Loucy (cell line): Measurements from ENCODE around the gene TMIGD1.

Experiments
- CTCF ChIP-seq: fragments of 200-600 bp; sonication (generic); conservative IDR thresholded peaks from 2 replicates; pipeline ENCODE4 v1.5.1; 2014; ENCODE audit warnings: mild to moderate bottlenecking, antibody characterized with exemption, low read length
- EZH2phosphoT487 ChIP-seq: fragments of 200-600 bp; IDR thresholded peaks from 2 replicates; pipeline ENCODE4 v1.6.1; 2018; ENCODE audit warnings: antibody characterized with exemption, mild to moderate bottlenecking, moderate library complexity, borderline replicate concordance

- TF ChIP-seq CTCF (no peak), EZH2phosphoT487 (no peak)
Observed at GRCh38 chr17:30344283-30345088, 10.6 kb upstream of the TMIGD1 start.
